K562 (cell line): Measurements from ENCODE around the gene OGFR. TPM values are rescaled to one million over a fixed set of nuclear protein-coding genes. Genes with fewer than 3 reads are reported as not detected.

ENCODE experiments used
- FOXM1 ChIP-seq, 2 experiments: fragments of 450-650 bp in 1 of 2; sonication (generic) in 1 of 2; formaldehyde crosslinking in 1 of 2; IDR thresholded peaks; 2 replicates each; pipeline versions ENCODE4 v1.6.1 to v1.9.0; 2017 to 2022; ENCODE audit warnings: low read depth in 2 of 2, mild to moderate bottlenecking in 2 of 2, missing genetic modification reagents in 1 of 2, moderate library complexity in 1 of 2
- GABPB2 ChIP-seq: fragments of 250-450 bp; sonication (Bioruptor Pico); conservative IDR thresholded peaks from 2 replicates; pipeline ENCODE4 v1.5.1; 2021; ENCODE audit warnings: mild to moderate bottlenecking
- MED1 ChIP-seq: sonication (generic); formaldehyde crosslinking; IDR thresholded peaks from 2 replicates; pipeline ENCODE4 v1.8.1; 2023; ENCODE audit warnings: missing genetic modification reagents, borderline replicate concordance
- MXD1 ChIP-seq: fragments of 250-450 bp; sonication (Bioruptor Pico); IDR thresholded peaks from 2 replicates; pipeline ENCODE4 v1.8.0; 2021; ENCODE audit warnings: borderline replicate concordance, mild to moderate bottlenecking, moderate library complexity; ENCODE audit not compliant: poor library complexity, severe bottlenecking
- MYC ChIP-seq, 2 experiments: fragments of 250-450 bp in 1 of 2; sonication (Bioruptor Pico) in 1 of 2; IDR thresholded peaks; 2 replicates each; pipeline versions ENCODE4 v1.5.1 to v1.6.1; 2012 to 2021; ENCODE audit warnings: low read depth in 2 of 2, borderline replicate concordance in 1 of 2, improper control_type of control experiment in 1 of 2, low read length in 1 of 2, mild to moderate bottlenecking in 1 of 2, moderate library complexity in 1 of 2
- NFIX ChIP-seq: fragments of 250-450 bp; sonication (Bioruptor Pico); IDR thresholded peaks from 2 replicates; pipeline ENCODE4 v1.4.0; 2020; ENCODE audit warnings: low read depth, mild to moderate bottlenecking, moderate library complexity
- NR2F6 ChIP-seq: fragments of 450-650 bp; formaldehyde crosslinking; IDR thresholded peaks from 2 replicates; pipeline ENCODE4 v1.4.0; 2020; ENCODE audit warnings: mild to moderate bottlenecking
- PML ChIP-seq: IDR thresholded peaks from 2 replicates; pipeline ENCODE4 v1.6.1; 2012; ENCODE audit warnings: low read length, inconsistent platforms
- POLR2AphosphoS5 ChIP-seq: IDR thresholded peaks from 2 replicates; pipeline ENCODE4 v1.6.1; 2011; ENCODE audit warnings: mild to moderate bottlenecking, low read depth, low read length, moderate library complexity; ENCODE audit not compliant: control insufficient read depth, insufficient read depth
- POLR3A ChIP-seq: IDR thresholded peaks from 2 replicates; pipeline ENCODE4 v1.6.1; 2011; ENCODE audit warnings: borderline replicate concordance, mild to moderate bottlenecking, moderate library complexity; ENCODE audit not compliant: insufficient read length, insufficient read depth; ENCODE audit errors: extremely low read depth
- RBM14 ChIP-seq: fragments of 200-400 bp; formaldehyde crosslinking; IDR thresholded peaks from 2 replicates; pipeline ENCODE4 v1.6.1; 2018; ENCODE audit warnings: low read depth, mild to moderate bottlenecking, low read length, moderate library complexity, borderline replicate concordance; ENCODE audit not compliant: insufficient read depth
- RCOR1 ChIP-seq, 2 experiments: IDR thresholded peaks; 2 replicates each; pipeline ENCODE4 v1.6.1; 2012; ENCODE audit warnings: low read depth in 2 of 2, low read length in 2 of 2, borderline replicate concordance in 1 of 2, improper control_type of control experiment in 1 of 2
- RFX7 ChIP-seq: fragments of 250-450 bp; sonication (Bioruptor Pico); IDR thresholded peaks from 2 replicates; pipeline ENCODE4 v1.5.1; 2021; ENCODE audit warnings: mild to moderate bottlenecking
- SUPT5H ChIP-seq: fragments of 450-650 bp; IDR thresholded peaks from 2 replicates; pipeline ENCODE4 v1.6.1; 2016
- THAP12 ChIP-seq: fragments of 250-450 bp; sonication (Bioruptor Pico); IDR thresholded peaks from 2 replicates; pipeline ENCODE4 v1.9.0; 2021; ENCODE audit warnings: mild to moderate bottlenecking, inconsistent platforms
- ZBTB26 ChIP-seq: fragments of 450-650 bp; formaldehyde crosslinking; IDR thresholded peaks from 2 replicates; pipeline ENCODE4 v1.4.0; 2022; ENCODE audit warnings: missing genetic modification characterization
- ZNF175 ChIP-seq: fragments of 200-800 bp; sonication (Bioruptor generic); IDR thresholded peaks from 2 replicates; pipeline ENCODE4 v1.6.1; 2016; ENCODE audit warnings: low read depth, mild to moderate bottlenecking, missing genetic modification characterization, missing compliant biosample characterization
- ZNF224 ChIP-seq: sonication (generic); formaldehyde crosslinking; IDR thresholded peaks from 2 replicates; pipeline ENCODE4 v1.8.0; 2022; ENCODE audit warnings: mild to moderate bottlenecking, missing genetic modification reagents
- ZNF3 ChIP-seq: fragments of 250-450 bp; sonication (Bioruptor Pico); IDR thresholded peaks from 2 replicates; pipeline ENCODE4 v1.5.0; 2021; ENCODE audit warnings: mild to moderate bottlenecking, moderate library complexity
- ZNF830 ChIP-seq: fragments of 250-450 bp; sonication (Bioruptor Pico); IDR thresholded peaks from 2 replicates; pipeline ENCODE4 v1.5.0; 2021; ENCODE audit warnings: mild to moderate bottlenecking
- polyA plus RNA-seq, 8 experiments: library from polyadenylated mRNA; depleted of rRNA in 4 of 8; stranded (reverse) in 5 of 8; unstranded in 3 of 8; fragments of >200 nt; fragmentation: Nextera tagmentation in 2 of 8; fragmentation: Illumina TruSeq in 1 of 8; extraction: Ambion mirVana in 2 of 8; extraction: Trizol in 1 of 8; gene quantifications; 2 replicates each; pipeline versions ENCODE4 v1.2.1 to v1.2.3, GENCODE V29; 2011 to 2014; ENCODE audit warnings: inconsistent platforms in 1 of 8, missing spikeins in 1 of 8
- total RNA-seq, 7 experiments: library from RNA; depleted of rRNA in 6 of 7; stranded (reverse); fragments of >200 nt in 6 of 7; fragmentation: Illumina TruSeq in 2 of 7; extraction: Trizol in 2 of 7; gene quantifications; 2 replicates each; pipeline versions ENCODE4 v1.2.1 to v1.2.3, GENCODE V29; 2011 to 2021; ENCODE audit warnings: low replicate concordance in 1 of 7
- TF ChIP-seq, protein P1 (sequence below): fragments of 250-450 bp; sonication (Bioruptor Pico); IDR thresholded peaks from 2 replicates; pipeline ENCODE4 v1.5.0; 2021

OGFR gene
- total and polyA plus RNA-seq, 9 of the 15 experiments (the other 6 are each of a cell fraction or from before 2014, with no cell fraction given): 0.39 to 56.3 (median 17.5) TPM

GRCh38 chr20:62804627-62805154, at the start of gene OGFR (continued):
- TF ChIP-seq RFX7 (CRISPR knock-in tag) (no peak), MED1 (CRISPR knock-in tag) (no peak), RBM14 (no peak), MXD1 (CRISPR knock-in tag) (peak; percentile 34), ZNF830 (CRISPR knock-in tag) (no peak), THAP12 (CRISPR knock-in tag) (no peak), ZNF175 (CRISPR knock-in tag) (no peak), FOXM1 (IDR thresholded peaks at IDR 0.05; ENCODE audit: low read depth) (peak; percentile 29; the same call in 1 of the 2 replicates), FOXM1 (CRISPR knock-in tag; IDR thresholded peaks at IDR 0.05; ENCODE audit: low read depth) (no peak), MYC (IDR thresholded peaks at IDR 0.05; ENCODE audit: low read depth, low read length) (no peak), MYC (CRISPR knock-in tag; IDR thresholded peaks at IDR 0.05; ENCODE audit: borderline replicate concordance, low read depth) (no peak), POLR3A (no peak), NR2F6 (no peak), POLR2AphosphoS5 (no peak), ZBTB26 (CRISPR knock-in tag) (no peak), GABPB2 (CRISPR knock-in tag) (no peak), ZNF224 (no peak), RCOR1 (IDR thresholded peaks at IDR 0.05; ENCODE audit: borderline replicate concordance in 1 of 2, low read depth in 2 of 2, low read length in 2 of 2) (0 out of 4 replicates have a peak, but pooled peaks of 1 of the 2 experiments have one; percentile 1), PML (no peak), SUPT5H (no peak; the same call in 1 of the 2 replicates), NFIX (no peak), ZNF3 (CRISPR knock-in tag) (no peak)
- TF ChIP-seq, protein P1, sequence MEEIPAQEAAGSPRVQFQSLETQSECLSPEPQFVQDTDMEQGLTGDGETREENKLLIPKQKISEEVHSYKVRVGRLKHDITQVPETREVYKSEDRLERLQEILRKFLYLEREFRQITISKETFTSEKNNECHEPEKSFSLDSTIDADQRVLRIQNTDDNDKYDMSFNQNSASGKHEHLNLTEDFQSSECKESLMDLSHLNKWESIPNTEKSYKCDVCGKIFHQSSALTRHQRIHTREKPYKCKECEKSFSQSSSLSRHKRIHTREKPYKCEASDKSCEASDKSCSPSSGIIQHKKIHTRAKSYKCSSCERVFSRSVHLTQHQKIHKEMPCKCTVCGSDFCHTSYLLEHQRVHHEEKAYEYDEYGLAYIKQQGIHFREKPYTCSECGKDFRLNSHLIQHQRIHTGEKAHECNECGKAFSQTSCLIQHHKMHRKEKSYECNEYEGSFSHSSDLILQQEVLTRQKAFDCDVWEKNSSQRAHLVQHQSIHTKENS: no peak
